Measurements from ENCODE around the gene PYCARD.
"Not testable (repeated sequence)": the region's sequence is repeated elsewhere in the genome, so short reads cannot be mapped to it uniquely, and the experiment has no call there.

Gene PYCARD

GRCh38 chr16:31246296-31246695 is 43.7 kb upstream of the PYCARD start:
- Histone ChIP-seq H3K9me3 (ENCODE audit: severe bottlenecking) (no peaks in the 10 kb centered on the region), H3K27me3 (ENCODE audit: insufficient read depth, poor library complexity, severe bottlenecking) (no peaks in the 10 kb centered on the region), H3K4me3 (ENCODE audit: severe bottlenecking) (no peak overlapping the region), H3K27ac (ENCODE audit: poor library complexity, severe bottlenecking) (no peak overlapping the region), H3K36me3 (ENCODE audit: low read depth) (no peaks in the 10 kb centered on the region), H3K4me1 (ENCODE audit: insufficient read depth, poor library complexity, severe bottlenecking) (no peaks in the 10 kb centered on the region)
- no peak for DNase-seq (ENCODE audit: low spot score)
- TF ChIP-seq CTCF (IDR thresholded peaks at IDR 0.05; ENCODE audit: poor library complexity, severe bottlenecking): no peak
- ATAC-seq (ENCODE audit: low read depth): no peak

- H3K4me1 ChIP-seq (ENCODE audit: insufficient read depth, poor library complexity, severe bottlenecking); ATAC-seq (ENCODE audit: low read depth); H3K27me3 ChIP-seq (ENCODE audit: insufficient read depth, poor library complexity, severe bottlenecking); H3K9me3 ChIP-seq (ENCODE audit: severe bottlenecking); H3K4me3 ChIP-seq (ENCODE audit: severe bottlenecking); DNase-seq (ENCODE audit: low spot score); H3K27ac ChIP-seq (ENCODE audit: poor library complexity, severe bottlenecking); H3K36me3 ChIP-seq (ENCODE audit: low read depth): not testable (repeated sequence)
Observed at GRCh38 chr16:31245598-31245997, 43.0 kb upstream of the PYCARD start.

GRCh38 chr16:31243734-31244670 is 41.4 kb upstream of the PYCARD start:
- DNase-seq (ENCODE audit: low spot score) (no peak), ATAC-seq (ENCODE audit: low read depth) (no peak)
- Histone ChIP-seq H3K36me3 (ENCODE audit: low read depth) (no peaks in the 10 kb centered on the region), H3K4me3 (ENCODE audit: severe bottlenecking) (no peak overlapping the region), H3K27me3 (ENCODE audit: insufficient read depth, poor library complexity, severe bottlenecking) (no peaks in the 10 kb centered on the region), H3K4me1 (ENCODE audit: insufficient read depth, poor library complexity, severe bottlenecking) (no peaks in the 10 kb centered on the region), H3K27ac (ENCODE audit: poor library complexity, severe bottlenecking) (no peak overlapping the region), H3K9me3 (ENCODE audit: severe bottlenecking) (no peaks in the 10 kb centered on the region)
- no peak for TF ChIP-seq CTCF (IDR thresholded peaks at IDR 0.05; ENCODE audit: poor library complexity, severe bottlenecking)

- Histone ChIP-seq H3K27me3 (ENCODE audit: insufficient read depth, poor library complexity, severe bottlenecking) (no peaks in the 10 kb centered on the region), H3K27ac (ENCODE audit: poor library complexity, severe bottlenecking) (no peak overlapping the region), H3K36me3 (ENCODE audit: low read depth) (no peaks in the 10 kb centered on the region), H3K4me1 (ENCODE audit: insufficient read depth, poor library complexity, severe bottlenecking) (no peaks in the 10 kb centered on the region), H3K9me3 (ENCODE audit: severe bottlenecking) (no peaks in the 10 kb centered on the region), H3K4me3 (ENCODE audit: severe bottlenecking) (no peak overlapping the region)
- DNase-seq (ENCODE audit: low spot score) (no peak), ATAC-seq (ENCODE audit: low read depth) (peak; percentile 51; the same call in 2 of the 3 replicates)
- TF ChIP-seq CTCF (IDR thresholded peaks at IDR 0.05; ENCODE audit: poor library complexity, severe bottlenecking): no peak
Observed at GRCh38 chr16:31242206-31242605, 39.6 kb upstream of the PYCARD start.

- TF ChIP-seq CTCF (IDR thresholded peaks at IDR 0.05; ENCODE audit: poor library complexity, severe bottlenecking): no peak
- Histone ChIP-seq H3K4me1 (ENCODE audit: insufficient read depth, poor library complexity, severe bottlenecking) (no peaks in the 10 kb centered on the region), H3K4me3 (ENCODE audit: severe bottlenecking) (no peak overlapping the region), H3K9me3 (ENCODE audit: severe bottlenecking) (peaks cover 2% of the 10 kb centered on the region), H3K27ac (ENCODE audit: poor library complexity, severe bottlenecking) (no peak overlapping the region), H3K27me3 (ENCODE audit: insufficient read depth, poor library complexity, severe bottlenecking) (no peaks in the 10 kb centered on the region), H3K36me3 (ENCODE audit: low read depth) (no peaks in the 10 kb centered on the region)
- ATAC-seq (ENCODE audit: low read depth) (no peak), DNase-seq (ENCODE audit: low spot score) (no peak)
Observed at GRCh38 chr16:31238041-31238440, 35.5 kb upstream of the PYCARD start.

Measured in RWPE2 (cell line).